GM18526 (cell line): ENCODE data around the gene DSG1.

ENCODE experiments used
- POLR2A ChIP-seq: IDR thresholded peaks from 3 replicates; pipeline ENCODE4 v1.6.1; 2011; ENCODE audit not compliant: insufficient read length; ENCODE audit errors: extremely low read depth

The DSG1 gene

GRCh38 chr18:31309115-31309514, 8.8 kb upstream of the DSG1 start:
- TF ChIP-seq POLR2A: no peak

GRCh38 chr18:31316974-31317373, 986 bp upstream of the DSG1 start:
- no peak for TF ChIP-seq POLR2A

GRCh38 chr18:31321719-31322118, 3.8 kb downstream of the DSG1 start:
- TF ChIP-seq POLR2A: no peak

GRCh38 chr18:31325051-31325450, 7.1 kb downstream of the DSG1 start:
- no peak for TF ChIP-seq POLR2A

- TF ChIP-seq POLR2A: no peak
Measured at GRCh38 chr18:31329787-31330438, 12.0 kb downstream of the DSG1 start.

GRCh38 chr18:31343454-31343853, 25.5 kb downstream of the DSG1 start:
- TF ChIP-seq POLR2A: no peak

- TF ChIP-seq POLR2A: no peak
Measured at GRCh38 chr18:31354990-31355389, 37.0 kb downstream of the DSG1 start.

GRCh38 chr18:31356025-31356424, 38.1 kb downstream of the DSG1 start:
- no peak for TF ChIP-seq POLR2A

GRCh38 chr18:31364190-31364589, 46.2 kb downstream of the DSG1 start:
- TF ChIP-seq POLR2A: no peak

GRCh38 chr18:31369478-31369877, 51.5 kb downstream of the DSG1 start:
- TF ChIP-seq POLR2A: no peak

GRCh38 chr18:31371989-31372388, 54.0 kb downstream of the DSG1 start:
- TF ChIP-seq POLR2A: no peak

GRCh38 chr18:31373641-31374040, 55.7 kb downstream of the DSG1 start:
- TF ChIP-seq POLR2A: no peak

GRCh38 chr18:31376477-31376876, 58.5 kb downstream of the DSG1 start, which contains the start of gene DSG4:
Gene DSG4 (plus strand): TSS chr18:31376777. CDS start chr18:31376912, 135 bp downstream.
- TF ChIP-seq POLR2A: no peak

- no peak for TF ChIP-seq POLR2A
Measured at GRCh38 chr18:31380912-31381311, 63.0 kb downstream of the DSG1 start.

- no peak for TF ChIP-seq POLR2A
Measured at GRCh38 chr18:31382107-31382506, 64.1 kb downstream of the DSG1 start.

- TF ChIP-seq POLR2A: no peak
Measured at GRCh38 chr18:31386741-31387140, 68.8 kb downstream of the DSG1 start.

GRCh38 chr18:31393286-31393685, 75.3 kb downstream of the DSG1 start:
- TF ChIP-seq POLR2A: no peak

GRCh38 chr18:31396796-31397612, 79.0 kb downstream of the DSG1 start:
- no peak for TF ChIP-seq POLR2A
